Parathyroid adenoma (tissue), 2 donors: Measurements from ENCODE around the gene RELB.

Experiments used
- H2AFZ ChIP-seq: fragments of 300-600 bp; sonication (generic); one replicate; pipeline ENCODE4 v1.7.0; 2017; ENCODE audit warnings: antibody characterized with exemption, mild to moderate bottlenecking
- H3K27ac ChIP-seq: fragments of 300-600 bp; sonication (generic); one replicate; pipeline ENCODE4 v1.7.0; 2017
- H3K27me3 ChIP-seq: fragments of 300-600 bp; sonication (generic); one replicate; pipeline ENCODE4 v1.7.0; 2017; ENCODE audit warnings: low read length; ENCODE audit not compliant: control insufficient read depth, insufficient read depth
- H3K36me3 ChIP-seq: fragments of 300-600 bp; sonication (generic); one replicate; pipeline ENCODE4 v1.7.0; 2017; ENCODE audit warnings: low read length; ENCODE audit not compliant: control insufficient read depth, insufficient read depth
- H3K4me1 ChIP-seq: fragments of 300-600 bp; sonication (generic); one replicate; pipeline ENCODE4 v1.7.0; 2017; ENCODE audit warnings: control low read depth
- H3K4me2 ChIP-seq: fragments of 300-600 bp; sonication (generic); one replicate; pipeline ENCODE4 v1.7.0; 2017; ENCODE audit warnings: low read length
- H3K4me3 ChIP-seq: fragments of 300-600 bp; sonication (generic); one replicate; pipeline ENCODE4 v1.7.0; 2017; ENCODE audit warnings: low read depth, low read length
- H3K79me2 ChIP-seq: fragments of 300-600 bp; sonication (generic); one replicate; pipeline ENCODE4 v1.7.0; 2017; ENCODE audit warnings: control low read depth
- H3K9ac ChIP-seq: fragments of 300-600 bp; sonication (generic); one replicate; pipeline ENCODE4 v1.7.0; 2017; ENCODE audit warnings: mild to moderate bottlenecking
- H3K9me3 ChIP-seq: fragments of 300-600 bp; sonication (generic); one replicate; pipeline ENCODE4 v1.7.0; 2017; ENCODE audit warnings: low read length; ENCODE audit not compliant: control insufficient read depth
- TF ChIP-seq, protein P1 (sequence below): fragments of 300-600 bp; sonication (generic); IDR thresholded peaks from one replicate; pipeline ENCODE4 v1.7.0; 2017; ENCODE audit warnings: antibody characterized with exemption, mild to moderate bottlenecking
- donor health status: primary hyperparathyroidism.

RELB gene

DNA sequence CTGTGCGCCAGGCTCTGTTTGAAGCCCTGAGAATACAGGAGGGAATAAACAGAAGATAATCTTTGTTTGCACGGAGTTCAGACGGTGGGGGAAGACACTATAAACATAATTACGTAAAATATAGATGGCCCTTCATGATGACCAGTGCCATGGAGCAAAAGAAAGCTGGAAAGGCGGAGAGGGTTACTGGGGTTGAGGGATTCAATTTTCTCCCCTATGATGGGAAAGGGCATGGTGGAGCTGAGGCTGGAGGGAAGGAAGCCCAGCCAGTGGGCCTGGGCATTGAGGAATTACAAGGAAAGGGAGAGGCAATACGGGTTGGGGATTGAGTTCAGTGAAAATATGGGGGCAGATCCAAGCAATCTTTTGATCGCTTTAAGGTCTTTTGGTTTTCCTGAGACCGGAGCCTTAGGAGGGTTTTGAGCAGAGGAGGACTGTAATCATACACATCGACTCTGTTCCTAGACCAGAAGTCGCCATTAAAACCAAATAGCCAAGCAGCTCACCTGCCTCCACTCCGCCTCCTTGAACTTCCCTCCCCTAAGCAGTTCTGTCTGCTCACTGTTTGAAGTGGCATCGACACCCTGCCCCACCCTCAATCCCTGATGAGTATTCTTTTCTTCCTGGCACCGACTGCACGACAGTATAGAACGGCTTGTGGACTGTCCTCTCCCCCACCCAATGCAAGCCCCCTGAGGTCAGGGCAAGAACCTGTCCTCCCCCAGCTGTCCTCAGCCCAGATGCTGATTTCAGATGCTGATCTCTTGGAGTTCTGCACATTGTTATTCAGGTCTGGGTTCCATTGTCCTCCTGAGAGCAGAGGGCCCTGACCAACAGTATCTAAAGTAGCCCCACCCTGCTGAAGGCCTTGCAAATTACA lies 75.8 kb downstream of the RELB start:
- H3K79me2 ChIP-seq, result peaks cover 20% of the 10 kb centered on the region
- peaks cover 13% of the 10 kb centered on the region for H3K4me1 ChIP-seq
- peak overlapping the region; percentile 57 for H3K4me3 ChIP-seq
- no peaks in the 10 kb centered on the region for H3K27me3 ChIP-seq
- H2AFZ ChIP-seq, result peak overlapping the region; percentile 88
- no peaks in the 10 kb centered on the region for H3K36me3 ChIP-seq
- no peaks in the 10 kb centered on the region for H3K9me3 ChIP-seq
- TF ChIP-seq, protein P1, sequence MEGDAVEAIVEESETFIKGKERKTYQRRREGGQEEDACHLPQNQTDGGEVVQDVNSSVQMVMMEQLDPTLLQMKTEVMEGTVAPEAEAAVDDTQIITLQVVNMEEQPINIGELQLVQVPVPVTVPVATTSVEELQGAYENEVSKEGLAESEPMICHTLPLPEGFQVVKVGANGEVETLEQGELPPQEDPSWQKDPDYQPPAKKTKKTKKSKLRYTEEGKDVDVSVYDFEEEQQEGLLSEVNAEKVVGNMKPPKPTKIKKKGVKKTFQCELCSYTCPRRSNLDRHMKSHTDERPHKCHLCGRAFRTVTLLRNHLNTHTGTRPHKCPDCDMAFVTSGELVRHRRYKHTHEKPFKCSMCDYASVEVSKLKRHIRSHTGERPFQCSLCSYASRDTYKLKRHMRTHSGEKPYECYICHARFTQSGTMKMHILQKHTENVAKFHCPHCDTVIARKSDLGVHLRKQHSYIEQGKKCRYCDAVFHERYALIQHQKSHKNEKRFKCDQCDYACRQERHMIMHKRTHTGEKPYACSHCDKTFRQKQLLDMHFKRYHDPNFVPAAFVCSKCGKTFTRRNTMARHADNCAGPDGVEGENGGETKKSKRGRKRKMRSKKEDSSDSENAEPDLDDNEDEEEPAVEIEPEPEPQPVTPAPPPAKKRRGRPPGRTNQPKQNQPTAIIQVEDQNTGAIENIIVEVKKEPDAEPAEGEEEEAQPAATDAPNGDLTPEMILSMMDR, result no peak
- peak overlapping the region; percentile 47 for H3K27ac ChIP-seq
- H3K4me2 ChIP-seq, result peak overlapping the region; percentile 88
- H3K9ac ChIP-seq, result no peak overlapping the region

DNA sequence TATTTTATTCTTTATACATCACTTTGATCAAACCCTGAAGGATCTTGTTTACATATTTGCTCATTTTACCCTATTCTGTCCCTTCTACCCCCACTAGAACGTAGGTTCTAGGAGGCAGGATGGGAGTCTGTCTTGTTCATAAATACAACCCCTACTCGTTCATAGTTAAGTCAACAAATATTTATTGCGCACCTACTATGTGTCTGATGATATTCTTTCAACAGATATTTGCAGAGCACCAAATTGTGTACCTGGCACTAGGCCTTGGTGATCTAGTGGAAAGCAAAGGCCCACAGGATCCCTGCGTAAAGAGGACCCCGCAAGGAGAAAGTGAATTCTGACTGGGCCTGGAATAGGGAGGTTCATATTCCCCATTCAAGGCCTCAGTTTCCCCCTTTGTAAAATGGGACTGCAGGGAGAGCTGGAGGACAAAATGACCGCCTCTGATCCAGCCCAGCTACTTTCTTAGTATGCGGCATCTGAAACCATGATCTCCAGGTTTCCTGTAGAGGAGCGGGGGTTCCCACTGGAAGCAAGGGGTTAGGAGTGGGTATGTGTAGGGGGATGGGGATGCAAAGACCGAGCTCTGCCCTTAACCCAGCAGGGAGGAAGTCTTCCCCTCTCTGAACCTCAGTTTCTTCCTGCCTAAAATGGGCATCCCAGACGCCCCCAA lies 77.3 kb downstream of the RELB start:
- H3K36me3 ChIP-seq, result no peaks in the 10 kb centered on the region
- no peaks in the 10 kb centered on the region for H3K9me3 ChIP-seq
- TF ChIP-seq, protein P1, result no peak
- H3K27ac ChIP-seq, result peak overlapping the region; percentile 63
- H2AFZ ChIP-seq, result peak overlapping the region; percentile 99
- H3K4me1 ChIP-seq, result peaks cover 13% of the 10 kb centered on the region
- H3K9ac ChIP-seq, result no peak overlapping the region
- peak overlapping the region; percentile 82 for H3K4me2 ChIP-seq
- peak overlapping the region; percentile 93 for H3K4me3 ChIP-seq
- peaks cover 23% of the 10 kb centered on the region for H3K79me2 ChIP-seq
- H3K27me3 ChIP-seq, result no peaks in the 10 kb centered on the region

DNA sequence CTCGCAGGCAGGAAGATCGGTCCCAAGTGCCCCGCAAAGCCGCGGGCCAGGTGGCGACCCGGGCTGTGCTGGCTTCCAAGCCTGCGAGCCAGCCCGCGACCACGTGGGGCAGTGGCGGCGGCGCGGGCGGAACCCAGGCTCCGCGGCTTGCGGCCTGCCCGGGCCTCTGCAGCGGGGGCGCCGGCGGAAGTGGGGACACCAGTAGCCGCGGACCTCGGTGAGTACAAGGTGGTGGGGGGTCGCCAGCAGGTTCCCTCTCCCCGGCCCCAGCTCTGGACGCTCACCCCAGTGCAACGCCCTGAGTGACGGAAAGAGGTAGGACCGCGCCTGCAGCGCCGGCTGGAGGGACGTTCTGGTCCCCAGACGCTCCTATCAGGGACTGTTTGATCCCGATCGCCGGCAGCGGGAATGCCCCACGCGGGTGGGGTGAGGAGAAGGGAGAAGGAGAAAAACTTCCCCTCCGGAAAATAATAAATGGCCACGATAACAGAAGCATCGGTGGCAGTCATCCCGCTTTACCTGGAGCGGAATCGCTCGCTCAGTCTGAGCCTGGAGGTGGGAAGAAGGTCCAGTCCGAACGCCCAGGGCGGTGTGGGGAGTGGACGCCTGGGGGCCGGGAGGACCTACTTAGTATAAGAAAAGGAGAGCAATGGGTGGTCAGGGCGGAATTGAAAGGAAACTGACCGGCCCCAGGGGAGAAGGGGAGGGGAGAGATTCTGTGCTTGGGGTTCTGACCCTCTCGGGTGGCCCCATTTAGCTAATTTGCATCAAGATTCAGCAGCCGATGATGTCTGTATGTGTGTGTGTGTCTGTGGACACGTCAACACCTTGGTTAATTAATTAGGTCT lies 78.0 kb downstream of the RELB start, which contains the start of gene GEMIN7:
Gene GEMIN7, plus strand, starts transcription at position 198 of the 848 bp plus-strand sequence. CDS start 10,855 bp downstream, outside the sequence.
- peaks cover 23% of the 10 kb centered on the region for H3K79me2 ChIP-seq
- H3K27ac ChIP-seq, result peak within 1 kb of the TSS; percentile 63
- H3K9ac ChIP-seq, result peak within 1 kb of the TSS; percentile 86
- H2AFZ ChIP-seq, result peak within 1 kb of the TSS; percentile 99
- H3K9me3 ChIP-seq, result no peaks in the 10 kb centered on the region
- peak within 1 kb of the TSS; percentile 82 for H3K4me2 ChIP-seq
- H3K27me3 ChIP-seq, result no peaks in the 10 kb centered on the region
- no peaks in the 10 kb centered on the region for H3K36me3 ChIP-seq
- H3K4me3 ChIP-seq, result peak within 1 kb of the TSS; percentile 93
- peaks cover 13% of the 10 kb centered on the region for H3K4me1 ChIP-seq
- TF ChIP-seq, protein P1, result no peak

DNA sequence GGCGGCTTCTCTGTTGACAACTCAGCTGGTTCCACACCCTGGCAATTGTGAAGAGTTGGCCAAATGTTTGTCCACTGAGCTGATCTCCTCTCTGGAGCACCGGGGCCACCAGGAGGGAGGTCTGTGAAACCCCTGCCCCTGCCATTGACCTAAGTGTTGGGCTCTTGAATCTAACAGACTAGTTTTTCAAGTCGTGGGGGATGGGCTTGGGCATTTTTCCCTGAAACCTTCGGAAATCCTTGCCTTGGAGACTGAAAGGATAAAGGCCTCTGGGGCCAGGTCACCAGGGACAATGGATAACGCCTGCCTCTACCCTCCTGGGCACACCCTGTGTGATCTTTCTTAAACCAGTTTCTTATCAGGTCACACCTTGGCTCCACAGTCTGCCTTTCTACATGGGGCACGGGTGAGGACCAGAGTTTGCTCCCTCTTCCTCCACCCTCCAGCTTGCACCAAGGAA lies 78.7 kb downstream of the RELB start:
- Histone ChIP-seq H2AFZ (no peak overlapping the region), H3K36me3 (no peaks in the 10 kb centered on the region), H3K79me2 (peaks cover 23% of the 10 kb centered on the region), H3K27ac (no peak overlapping the region), H3K4me1 (peaks cover 13% of the 10 kb centered on the region), H3K4me3 (peak overlapping the region; percentile 93), H3K9me3 (no peaks in the 10 kb centered on the region), H3K4me2 (peak overlapping the region; percentile 82), H3K9ac (no peak overlapping the region), H3K27me3 (no peaks in the 10 kb centered on the region)
- TF ChIP-seq, protein P1, result no peak
